HepG2 (cell line): ENCODE measurements around the gene PYURF. TPM values are rescaled to one million over a fixed set of nuclear protein-coding genes. Genes with fewer than 3 reads are reported as not detected.
A peak's percentile ranks its signal among the peaks of the same experiment; 100 is the strongest.

ENCODE experiments used
- ATF3 ChIP-seq: sonication (generic); formaldehyde crosslinking; IDR thresholded peaks from 2 replicates; pipeline ENCODE4 v1.4.0; 2020; ENCODE audit warnings: missing genetic modification reagents
- CBX2 ChIP-seq, 2 experiments: fragments of 200-600 bp in 1 of 2; sonication (generic); formaldehyde crosslinking in 1 of 2; IDR thresholded peaks; 2 replicates each; pipeline versions ENCODE4 v1.7.0 to v1.8.1; 2018 to 2022; ENCODE audit warnings: low read depth in 2 of 2, low read length in 1 of 2, mild to moderate bottlenecking in 1 of 2, missing genetic modification reagents in 1 of 2
- CEBPG ChIP-seq: IDR thresholded peaks from 2 replicates; pipeline ENCODE4 v1.6.1; 2016
- EP300 ChIP-seq, 3 experiments: sonication (generic) in 1 of 3; formaldehyde crosslinking in 1 of 3; IDR thresholded peaks; 2 replicates each; pipeline versions ENCODE4 v1.5.1 to v1.6.1; 2011 to 2020; ENCODE audit warnings: low read depth in 2 of 3, low read length in 2 of 3, borderline replicate concordance in 1 of 3, improper control_type of control experiment in 1 of 3, mild to moderate bottlenecking in 1 of 3, missing genetic modification reagents in 1 of 3, moderate library complexity in 1 of 3
- ETS1 ChIP-seq: sonication (generic); formaldehyde crosslinking; IDR thresholded peaks from 2 replicates; pipeline ENCODE4 v1.4.0; 2020; ENCODE audit warnings: missing genetic modification reagents
- GMEB2 ChIP-seq: IDR thresholded peaks from 2 replicates; pipeline ENCODE4 v1.6.1; 2016; ENCODE audit warnings: missing biosample characterization, missing genetic modification reagents, low read depth
- IRX3 ChIP-seq: sonication (generic); formaldehyde crosslinking; IDR thresholded peaks from 2 replicates; pipeline ENCODE4 v1.8.1; 2023; ENCODE audit warnings: mild to moderate bottlenecking, low read depth, missing genetic modification reagents, borderline replicate concordance
- NCOA2 ChIP-seq: sonication (generic); formaldehyde crosslinking; IDR thresholded peaks from 2 replicates; pipeline ENCODE4 v1.8.0; 2022; ENCODE audit warnings: inconsistent platforms
- POLR2AphosphoS5 ChIP-seq: IDR thresholded peaks from 2 replicates; pipeline ENCODE4 v1.6.1; 2012; ENCODE audit warnings: low read depth, low read length
- RARA ChIP-seq: IDR thresholded peaks from 2 replicates; pipeline ENCODE4 v1.6.1; 2016; ENCODE audit warnings: missing genetic modification reagents, missing compliant biosample characterization
- REXO4 ChIP-seq: sonication (generic); formaldehyde crosslinking; IDR thresholded peaks from 2 replicates; pipeline ENCODE4 v1.8.0; 2022; ENCODE audit warnings: missing genetic modification reagents, mild to moderate bottlenecking, borderline replicate concordance
- SMARCC2 ChIP-seq: fragments of 450-650 bp; IDR thresholded peaks from 2 replicates; pipeline ENCODE4 v1.6.1; 2017; ENCODE audit warnings: antibody characterized with exemption, mild to moderate bottlenecking
- STAT5B ChIP-seq: sonication (generic); formaldehyde crosslinking; IDR thresholded peaks from 2 replicates; pipeline ENCODE4 v1.4.0; 2020; ENCODE audit warnings: missing genetic modification reagents
- TRIM24 ChIP-seq: sonication (generic); formaldehyde crosslinking; IDR thresholded peaks from 2 replicates; pipeline ENCODE4 v1.8.0; 2022; ENCODE audit warnings: mild to moderate bottlenecking, missing genetic modification reagents
- ZBTB39 ChIP-seq: sonication (generic); formaldehyde crosslinking; IDR thresholded peaks from 2 replicates; pipeline ENCODE4 v1.5.0; 2020; ENCODE audit warnings: missing genetic modification reagents
- ZC3H4 ChIP-seq: sonication (generic); formaldehyde crosslinking; IDR thresholded peaks from 2 replicates; pipeline ENCODE4 v1.4.0; 2020; ENCODE audit warnings: missing genetic modification reagents, borderline replicate concordance
- ZNF333 ChIP-seq: sonication (generic); formaldehyde crosslinking; IDR thresholded peaks from 2 replicates; pipeline ENCODE4 v1.4.0; 2020; ENCODE audit warnings: mild to moderate bottlenecking, missing genetic modification reagents, borderline replicate concordance
- ZNF451 ChIP-seq: sonication (generic); formaldehyde crosslinking; IDR thresholded peaks from 2 replicates; pipeline ENCODE4 v1.5.0; 2020; ENCODE audit warnings: mild to moderate bottlenecking, missing genetic modification reagents
- ZNF574 ChIP-seq: sonication (generic); formaldehyde crosslinking; IDR thresholded peaks from 2 replicates; pipeline ENCODE4 v1.4.0; 2020; ENCODE audit warnings: missing genetic modification reagents
- ZNF576 ChIP-seq: sonication (generic); formaldehyde crosslinking; IDR thresholded peaks from 2 replicates; pipeline ENCODE4 v1.4.0; 2020; ENCODE audit warnings: mild to moderate bottlenecking, missing genetic modification reagents
- polyA plus RNA-seq, 8 experiments: library from polyadenylated mRNA; depleted of rRNA in 3 of 8; stranded (reverse) in 7 of 8; unstranded in 1 of 8; fragments of >200 nt; fragmentation: Illumina TruSeq in 4 of 8; extraction: Trizol in 4 of 8; gene quantifications; 2 replicates each; pipeline versions ENCODE4 v1.2.1 to v1.2.3, GENCODE V29; 2011 to 2016; ENCODE audit warnings: low read depth in 4 of 8, missing spikeins in 1 of 8, mixed read lengths in 1 of 8; ENCODE audit not compliant: insufficient read depth in 1 of 8
- total RNA-seq, 5 experiments: library from RNA; depleted of rRNA; stranded (reverse); fragments of >200 nt; fragmentation: Illumina TruSeq; extraction: Trizol; gene quantifications; 2 replicates each; pipeline ENCODE4 v1.2.3, GENCODE V29; 2016; ENCODE audit warnings: low read depth in 1 of 5

PYURF gene
- total and polyA plus RNA-seq, 2 of the 13 experiments (the other 11 are each of a cell fraction or from before 2014, with no cell fraction given), result 59.9 to 95.2 TPM

GRCh38 chr4:88514557-88515511 is 8.7 kb downstream of the PYURF start (continued):
- peak; percentile 73; the same call in 1 of the 2 replicates for TF ChIP-seq NCOA2
- peak; percentile 75 for TF ChIP-seq RARA
- peak; percentile 79 for TF ChIP-seq CEBPG (CRISPR knock-in tag)
- TF ChIP-seq ZNF451 (CRISPR knock-in tag), result no peak
- TF ChIP-seq REXO4, result no peak
- no peak for TF ChIP-seq SMARCC2
- TF ChIP-seq ZNF574 (CRISPR knock-in tag), result no peak
- peak in 1 of 2 experiments; percentile 68; a peak in 2 of 4 replicates for TF ChIP-seq EP300 (IDR thresholded peaks at IDR 0.05; ENCODE audit: low read depth in 2 of 2, low read length in 2 of 2)
- peak; percentile 39; the same call in 1 of the 2 replicates for TF ChIP-seq EP300 (CRISPR knock-in tag; IDR thresholded peaks at IDR 0.05; ENCODE audit: borderline replicate concordance)
- TF ChIP-seq ZNF333 (CRISPR knock-in tag), result no peak
- no peak for TF ChIP-seq ATF3
- TF ChIP-seq TRIM24 (CRISPR knock-in tag), result no peak
- no peak for TF ChIP-seq STAT5B (CRISPR knock-in tag)
- TF ChIP-seq CBX2 (IDR thresholded peaks at IDR 0.05; ENCODE audit: low read depth, low read length), result no peak
- no peak for TF ChIP-seq CBX2 (CRISPR knock-in tag; IDR thresholded peaks at IDR 0.05; ENCODE audit: low read depth)
- no peak for TF ChIP-seq ETS1 (CRISPR knock-in tag)
- TF ChIP-seq GMEB2 (CRISPR knock-in tag), result no peak
- no peak for TF ChIP-seq IRX3 (CRISPR knock-in tag)
- TF ChIP-seq ZBTB39 (CRISPR knock-in tag), result peak; percentile 72; the same call in 1 of the 2 replicates
- TF ChIP-seq ZNF576 (CRISPR knock-in tag), result no peak
- no peak for TF ChIP-seq ZC3H4
- TF ChIP-seq POLR2AphosphoS5, result no peak
